ENCODE data around the gene ZNF317. TPM values are rescaled to one million over a fixed set of nuclear protein-coding genes. Genes with fewer than 3 reads are reported as not detected.
A peak's percentile ranks its signal among the peaks of the same experiment; 100 is the strongest.

Gene ZNF317
- 46.6 TPM for polyA plus RNA-seq (2012; ENCODE audit: insufficient read depth, insufficient read length, low read depth)

- Histone ChIP-seq H3K27me3 (no peaks in the 10 kb centered on the region; the same call in 1 of the 2 replicates), H3K4me1 (no peaks in the 10 kb centered on the region), H3K4me3 (ENCODE audit: low read depth, low read length) (peak within 1 kb of the TSS; percentile 100), H3K36me3 (peaks cover 9% of the 10 kb centered on the region), H3K9me3 (peaks cover 10% of the 10 kb centered on the region; the same call in 1 of the 2 replicates)
- DNase-seq, result peak; percentile 93
- TF ChIP-seq CTCF (IDR thresholded peaks at IDR 0.05; ENCODE audit: low read depth, low read length), result no peak
Measured at GRCh38 chr19:9140159-9140874, at the start of gene ZNF317. ZNF317 (plus strand) TSS chr19:9140397; CDS start chr19:9156017, 15,620 bp downstream.

GRCh38 chr19:9107375-9107774 is 32.8 kb upstream of the ZNF317 start, which contains the start of gene OR7G2:
OR7G2 (minus strand) TSS chr19:9107475; CDS start chr19:9103243, 4,232 bp downstream.
- Histone ChIP-seq H3K9me3 (no peaks in the 10 kb centered on the region), H3K36me3 (no peaks in the 10 kb centered on the region), H3K4me3 (ENCODE audit: low read depth, low read length) (no peak within 1 kb of the TSS), H3K4me1 (no peaks in the 10 kb centered on the region), H3K27me3 (no peaks in the 10 kb centered on the region)
- DNase-seq, result no peak
- TF ChIP-seq CTCF (IDR thresholded peaks at IDR 0.05; ENCODE audit: low read depth, low read length), result no peak

GRCh38 chr19:9109959-9110358 is 30.2 kb upstream of the ZNF317 start:
- peaks cover 2% of the 10 kb centered on the region for H3K27me3 ChIP-seq
- no peaks in the 10 kb centered on the region for H3K4me1 ChIP-seq
- DNase-seq, result no peak
- H3K36me3 ChIP-seq, result no peaks in the 10 kb centered on the region
- H3K4me3 ChIP-seq (ENCODE audit: low read depth, low read length), result no peak overlapping the region
- TF ChIP-seq CTCF (IDR thresholded peaks at IDR 0.05; ENCODE audit: low read depth, low read length), result no peak
- H3K9me3 ChIP-seq, result no peaks in the 10 kb centered on the region

GRCh38 chr19:9115307-9115813 is 24.8 kb upstream of the ZNF317 start, which contains the start of gene OR7G1:
OR7G1 (minus strand) TSS chr19:9115763; CDS start chr19:9115763, 0 bp downstream.
- Histone ChIP-seq H3K27me3 (peaks cover 4% of the 10 kb centered on the region), H3K9me3 (no peaks in the 10 kb centered on the region), H3K36me3 (no peaks in the 10 kb centered on the region), H3K4me1 (no peaks in the 10 kb centered on the region), H3K4me3 (ENCODE audit: low read depth, low read length) (no peak within 1 kb of the TSS)
- TF ChIP-seq CTCF (IDR thresholded peaks at IDR 0.05; ENCODE audit: low read depth, low read length), result no peak
- DNase-seq, result no peak

- DNase-seq, result no peak
- TF ChIP-seq CTCF (IDR thresholded peaks at IDR 0.05; ENCODE audit: low read depth, low read length), result no peak
- Histone ChIP-seq H3K27me3 (peaks cover 4% of the 10 kb centered on the region), H3K9me3 (no peaks in the 10 kb centered on the region), H3K4me1 (no peaks in the 10 kb centered on the region), H3K36me3 (no peaks in the 10 kb centered on the region), H3K4me3 (ENCODE audit: low read depth, low read length) (no peak overlapping the region)
Measured at GRCh38 chr19:9116547-9116946, 23.6 kb upstream of the ZNF317 start.

GRCh38 chr19:9126900-9127405 is 13.2 kb upstream of the ZNF317 start, which contains the start of gene OR7G3:
OR7G3 (minus strand) TSS chr19:9126950; CDS start chr19:9126950, 0 bp downstream.
- no peak for DNase-seq
- Histone ChIP-seq H3K4me1 (no peaks in the 10 kb centered on the region), H3K27me3 (peaks cover 6% of the 10 kb centered on the region), H3K9me3 (no peaks in the 10 kb centered on the region), H3K36me3 (no peaks in the 10 kb centered on the region), H3K4me3 (ENCODE audit: low read depth, low read length) (no peak within 1 kb of the TSS)
- no peak for TF ChIP-seq CTCF (IDR thresholded peaks at IDR 0.05; ENCODE audit: low read depth, low read length)

Data from BE2C (cell line).